Daoy (cell line): ENCODE results near the gene HECW1. TPM values are rescaled to one million over a fixed set of nuclear protein-coding genes. Genes with fewer than 3 reads are reported as not detected.
"Not testable (repeated sequence)": the region's sequence is repeated elsewhere in the genome, so short reads cannot be mapped to it uniquely, and the experiment has no call there.

Experiments
- DNase-seq: peaks from one replicate; pipeline ENCODE4 v3.0.0-alpha.2; 2015; ENCODE audit warnings: low read depth
- total RNA-seq: library from RNA; depleted of rRNA; stranded (reverse); fragments of >200 nt; shearing (Covaris generic); gene quantifications from 2 replicates; pipeline ENCODE4 v1.2.3, GENCODE V29; 2014

The HECW1 gene
- total RNA-seq, 1 experiment from 2014 or later = 16.3 TPM

GRCh38 chr7:43208242-43208641 is 95.8 kb downstream of the HECW1 start:
- DNase-seq = no peak

DNA sequence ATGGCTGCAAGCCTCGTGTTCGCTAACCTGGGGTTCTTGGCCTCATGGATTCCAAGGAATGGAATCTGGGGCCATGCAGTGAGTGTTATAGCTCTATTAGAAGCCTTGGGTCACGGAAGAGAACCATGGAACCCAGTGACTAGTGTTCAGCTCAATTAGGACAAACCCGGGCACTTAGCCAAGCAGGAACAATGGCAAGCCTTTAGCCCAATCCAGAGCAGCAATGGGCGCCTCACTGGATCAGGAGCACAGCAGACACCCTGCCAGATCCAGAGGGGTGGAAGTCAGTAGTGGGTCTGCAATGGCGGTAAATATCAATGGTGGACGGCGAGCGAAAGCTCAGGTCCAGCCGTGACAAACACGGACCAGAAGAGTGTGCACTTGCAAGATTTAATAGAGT is 98.1 kb downstream of the HECW1 start:
- not testable (repeated sequence) for DNase-seq

DNA sequence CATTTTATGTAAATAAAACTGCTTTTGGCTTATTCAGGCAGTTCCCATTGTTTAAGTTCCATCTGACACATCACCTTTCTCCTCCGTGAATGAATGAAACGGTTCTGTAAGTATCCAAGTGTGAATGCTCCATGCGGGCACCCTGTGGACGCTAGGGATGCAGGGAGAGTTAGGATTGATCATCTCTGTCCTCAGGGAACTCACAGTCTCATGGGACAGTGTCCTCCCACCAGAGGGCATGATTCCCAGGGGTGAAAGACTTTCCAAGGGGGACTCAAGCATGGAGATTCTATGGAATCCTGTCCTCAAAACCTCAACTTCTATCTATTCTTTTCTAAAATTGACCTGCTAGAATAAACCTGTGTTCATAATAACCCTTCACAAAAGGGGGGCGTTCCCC is 98.8 kb downstream of the HECW1 start:
- DNase-seq = no peak

GRCh38 chr7:43211693-43212092 is 99.2 kb downstream of the HECW1 start:
- no peak for DNase-seq

DNA sequence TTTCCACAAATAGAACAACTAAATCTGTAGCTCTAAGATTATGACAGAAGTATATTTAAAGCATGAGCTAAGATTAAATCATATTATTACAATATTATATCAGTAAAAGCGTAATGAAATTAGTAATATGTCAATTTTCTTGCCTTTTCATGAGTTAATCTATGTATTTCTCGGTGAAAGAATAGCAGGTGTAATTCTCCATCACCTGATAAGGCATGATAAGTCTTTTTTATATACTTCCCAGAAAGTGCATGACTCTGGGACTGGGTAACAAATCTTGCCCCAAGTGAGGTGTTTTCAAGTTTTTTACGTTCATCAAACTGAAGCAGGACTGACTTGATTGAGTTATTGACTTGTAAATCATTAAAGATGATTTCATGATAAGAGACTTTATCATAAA is 100.5 kb downstream of the HECW1 start:
- no peak for DNase-seq

- no peak for DNase-seq
Measured at GRCh38 chr7:43215061-43215460, 102.6 kb downstream of the HECW1 start.

GRCh38 chr7:43217055-43217454 is 104.6 kb downstream of the HECW1 start:
- no peak for DNase-seq

GRCh38 chr7:43218901-43219300 is 106.5 kb downstream of the HECW1 start:
- DNase-seq = not testable (repeated sequence)

GRCh38 chr7:43220250-43220649 is 107.8 kb downstream of the HECW1 start:
- DNase-seq = peak; percentile 80

DNA sequence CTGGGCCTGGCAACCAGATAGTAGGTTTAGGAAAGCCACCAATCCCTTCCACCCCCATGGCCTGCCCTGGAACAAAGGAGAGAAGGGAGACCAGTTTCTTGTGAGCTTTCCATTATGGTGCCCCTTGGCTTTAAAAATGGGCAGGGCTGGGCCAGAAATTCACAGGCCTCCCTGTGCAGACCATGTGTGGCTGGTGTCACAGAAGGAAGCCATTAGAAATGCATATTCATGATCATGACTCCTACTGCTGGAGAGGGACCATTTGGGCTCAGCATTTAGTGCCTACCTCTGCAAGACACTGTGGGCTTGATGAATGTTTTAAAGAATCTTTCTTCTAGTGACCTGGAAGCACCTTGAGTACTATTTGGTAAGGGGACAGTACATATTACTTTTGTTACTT is 108.3 kb downstream of the HECW1 start:
- DNase-seq = no peak

GRCh38 chr7:43229801-43230200 is 117.4 kb downstream of the HECW1 start:
- DNase-seq = no peak

DNA sequence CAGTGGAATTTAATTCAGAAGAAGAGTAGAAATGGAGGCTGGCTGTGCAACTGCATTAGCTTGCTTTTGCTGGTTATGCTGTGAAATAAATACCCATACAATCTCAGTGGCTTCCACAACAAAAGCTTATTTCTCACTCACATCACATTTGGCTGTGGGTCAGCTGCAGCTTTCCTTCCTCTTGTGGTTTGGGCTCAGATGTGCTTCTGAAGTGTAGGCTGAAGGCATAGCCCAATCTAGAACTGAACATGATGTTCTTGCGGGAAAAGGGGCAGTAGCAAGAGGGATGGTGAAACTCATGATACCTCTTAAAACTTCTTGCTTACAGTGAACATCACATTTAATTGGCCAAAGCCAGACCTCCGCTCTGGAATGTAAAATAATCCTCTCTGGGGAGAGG is 119.9 kb downstream of the HECW1 start:
- DNase-seq = no peak

DNA sequence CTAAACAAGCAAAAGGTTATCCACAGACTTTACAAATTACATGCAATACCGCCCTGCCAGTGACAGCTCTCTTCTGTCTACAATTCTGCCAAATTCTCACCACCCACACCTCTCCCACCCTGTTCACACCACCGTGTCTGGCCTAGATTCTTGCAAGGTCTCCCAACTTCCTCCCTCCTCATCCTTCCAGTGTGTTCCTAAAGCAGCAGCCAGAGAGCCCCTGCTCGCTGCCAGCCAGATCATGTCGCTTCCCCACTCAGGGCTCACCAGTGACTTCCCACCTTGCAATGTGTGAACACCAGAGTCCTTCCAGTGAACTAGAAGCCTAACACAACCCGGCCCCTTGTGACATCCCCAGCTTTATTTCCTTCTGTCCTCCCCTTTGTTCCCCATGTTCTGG is 121.6 kb downstream of the HECW1 start:
- no peak for DNase-seq

- DNase-seq = no peak
Measured at GRCh38 chr7:43234968-43235367, 122.5 kb downstream of the HECW1 start.

DNA sequence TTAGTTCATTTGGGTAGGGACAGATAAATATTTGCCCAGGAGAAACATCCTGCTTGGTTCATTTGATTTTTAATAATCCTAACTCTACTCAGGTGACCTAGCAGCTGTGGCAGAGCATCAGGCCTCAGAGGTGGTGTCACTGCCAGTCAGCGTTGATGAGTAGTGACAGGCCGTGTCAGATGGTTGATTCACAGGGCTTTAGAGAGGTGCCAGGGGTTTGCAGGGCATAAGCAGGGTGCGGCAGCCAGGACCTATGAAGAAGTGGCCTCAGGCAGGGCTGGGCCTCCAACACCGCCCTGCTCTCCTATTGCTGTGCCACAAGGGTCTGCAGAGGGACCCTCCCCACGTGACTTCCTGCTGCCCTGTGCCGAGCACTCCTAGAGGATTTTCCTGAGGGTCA is 128.1 kb downstream of the HECW1 start:
- no peak for DNase-seq

GRCh38 chr7:43242628-43243255 is 130.3 kb downstream of the HECW1 start:
- no peak for DNase-seq

- DNase-seq = peak; percentile 33
Measured at GRCh38 chr7:43244232-43244631, 131.8 kb downstream of the HECW1 start.

DNA sequence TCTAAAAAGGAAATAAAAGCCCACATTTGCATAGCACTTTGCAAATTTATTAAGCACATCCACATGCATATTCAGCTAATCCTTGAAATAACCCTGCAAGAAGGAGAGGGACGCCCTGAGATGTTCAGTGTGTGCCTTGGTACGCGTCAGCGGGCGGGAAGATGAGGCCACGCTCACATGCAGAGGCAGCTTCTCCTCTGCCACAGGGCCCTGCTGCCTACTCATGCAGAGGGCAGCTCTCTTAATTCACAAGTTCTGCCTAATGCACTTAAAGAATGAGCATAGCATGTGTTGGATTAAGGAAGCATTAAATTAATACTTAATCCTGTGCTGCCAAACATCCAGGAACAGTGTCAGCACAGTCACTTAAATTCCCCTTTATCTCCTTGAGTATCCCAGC is 132.3 kb downstream of the HECW1 start:
- no peak for DNase-seq

GRCh38 chr7:43247757-43248156 is 135.3 kb downstream of the HECW1 start:
- no peak for DNase-seq

DNA sequence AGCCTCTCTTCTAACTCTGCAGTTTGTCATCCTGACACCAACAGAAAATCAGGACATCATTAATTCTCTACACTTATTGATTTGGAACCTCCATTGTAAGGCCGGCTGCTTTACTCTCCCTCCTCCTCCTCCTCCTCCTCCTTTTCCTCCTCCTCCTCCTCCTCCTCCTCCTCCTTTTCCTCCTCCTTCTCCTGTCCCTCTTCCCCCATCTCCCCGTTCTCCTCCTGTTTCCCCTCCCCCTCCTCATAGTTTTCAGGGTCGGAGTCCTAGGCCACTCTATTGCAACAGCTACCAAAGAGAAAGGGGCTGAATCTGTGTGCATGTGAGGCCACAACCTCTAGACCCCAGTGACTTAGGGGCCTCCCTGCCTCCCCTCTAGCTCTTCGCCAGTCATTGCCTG is 136.1 kb downstream of the HECW1 start:
- no peak for DNase-seq

DNA sequence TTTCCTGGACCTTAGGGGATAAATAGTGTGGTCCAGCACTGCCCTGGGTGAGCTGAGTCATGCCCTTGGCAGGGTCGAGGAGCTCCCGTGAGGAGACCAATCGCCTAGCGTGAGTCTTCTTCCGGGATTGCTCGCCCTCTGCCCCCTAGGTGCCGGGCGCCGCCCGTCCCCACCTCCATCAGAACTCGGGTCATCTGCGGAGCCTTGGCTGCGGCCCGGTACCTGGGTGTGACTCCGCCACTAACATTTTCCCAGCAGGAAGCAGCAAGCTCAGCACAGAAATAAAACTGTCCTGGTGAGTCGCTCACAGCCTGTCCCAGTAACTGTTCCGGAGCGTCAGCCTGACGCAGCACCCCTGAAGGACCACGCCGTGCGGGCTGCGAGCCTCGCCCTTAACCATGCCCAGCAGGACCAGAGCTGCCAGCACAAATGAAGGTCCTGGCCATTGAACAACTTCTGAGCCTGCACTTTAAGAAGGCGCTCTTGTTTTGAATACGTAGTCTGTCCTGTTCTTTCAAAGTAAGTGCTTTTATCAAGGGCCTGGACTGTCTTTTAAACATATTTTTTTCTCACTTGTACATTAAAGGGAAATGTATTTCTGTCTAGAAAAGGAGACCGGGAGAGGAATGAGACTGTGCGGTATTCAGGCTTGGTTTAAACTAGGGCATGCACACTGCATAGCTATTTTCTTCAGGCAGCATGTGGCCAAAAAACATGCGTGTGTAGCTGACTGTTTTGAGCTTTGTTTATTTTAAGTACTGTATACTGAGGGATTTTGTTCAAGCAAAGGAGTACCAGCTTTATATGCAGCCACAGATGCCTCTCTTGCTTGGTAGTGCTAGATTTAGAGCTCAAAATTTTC is 136.7 kb downstream of the HECW1 start:
- DNase-seq = peak; percentile 91

DNA sequence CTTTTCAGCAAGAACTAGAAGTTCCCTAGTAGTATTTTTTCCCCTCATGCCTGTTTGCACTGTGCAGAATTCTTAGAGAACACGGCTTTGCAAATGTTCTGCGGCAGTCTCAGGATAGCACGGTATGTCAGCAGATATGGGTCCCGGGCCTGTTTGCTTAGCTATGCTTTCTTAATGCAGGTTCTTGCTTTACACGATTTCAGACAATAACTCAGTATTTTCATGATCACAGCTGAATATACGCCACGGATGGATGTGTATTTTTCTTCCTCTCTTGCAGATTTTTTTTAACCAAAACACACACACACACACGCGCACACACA is 137.3 kb downstream of the HECW1 start:
- DNase-seq = no peak
